Measurements from ENCODE around the gene CHD9NB. TPM values are rescaled to one million over a fixed set of nuclear protein-coding genes. Genes with fewer than 3 reads are reported as not detected.

CHD9NB gene
- total RNA-seq, 1 experiment from 2014 or later: 0.64 TPM

DNA sequence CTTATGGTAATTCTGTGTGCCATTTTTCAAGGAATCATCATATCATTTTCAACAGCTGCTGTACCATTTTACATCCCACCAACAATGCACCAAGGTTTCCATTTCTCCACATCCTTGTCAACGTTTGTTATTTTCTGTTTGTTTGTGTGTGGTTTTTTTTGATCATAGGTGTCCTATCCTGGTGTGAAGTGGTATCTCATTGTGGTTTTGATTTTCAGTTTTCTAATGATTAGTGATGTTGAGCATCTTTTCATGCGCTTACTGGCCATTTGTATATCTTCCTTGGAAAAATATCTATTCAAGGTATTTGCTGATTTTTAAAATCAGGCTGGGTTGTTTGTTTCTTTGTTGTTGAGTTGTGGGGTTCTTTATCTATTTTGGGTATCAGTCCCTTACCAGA, 17.1 kb upstream of the CHD9NB start:
- Histone ChIP-seq H3K4me1 (ENCODE audit: control insufficient read depth, insufficient read depth, low read length) (no peaks in the 10 kb centered on the region), H3K27me3 (ENCODE audit: control insufficient read depth, insufficient read depth, low read length) (no peaks in the 10 kb centered on the region), H3K9me3 (ENCODE audit: control insufficient read depth, insufficient read depth, low read depth, low read length) (0 out of 2 replicates have a peak, but pooled peaks cover 3% of the 10 kb centered on the region), H3K4me3 (ENCODE audit: low read depth in 2 of 2, low read length in 2 of 2) (no peak overlapping the region), H3K27ac (ENCODE audit: low read length) (no peak overlapping the region), H3K36me3 (ENCODE audit: control insufficient read depth, insufficient read depth, low read length) (no peaks in the 10 kb centered on the region)
- ChIA-PET POLR2A (no interaction called here), CTCF (no interaction called here)
- DNase-seq (ENCODE audit: low read depth, low spot score) (no peak), ATAC-seq (no peak)
- in situ Hi-C loops (cut with HindIII; ENCODE audit: low pct_unique_long_range_greater_than_20kb, low sequenced_read_pairs): no loop called here
- intact Hi-C loops (cut with micrococcal nuclease; ENCODE audit: unreplicated experiment): no loop called here
- TF ChIP-seq TCF7L2 (IDR thresholded peaks at IDR 0.05; ENCODE audit: low read depth, low read length) (no peak), REST (IDR thresholded peaks at IDR 0.05; ENCODE audit: insufficient read depth in 1 of 2, low read depth in 2 of 2, low read length in 1 of 2) (no peak), SIN3A (IDR thresholded peaks at IDR 0.05; ENCODE audit: borderline replicate concordance, insufficient read depth, low read depth, low read length) (no peak), POLR2AphosphoS5 (IDR thresholded peaks at IDR 0.05; ENCODE audit: low read depth, low read length) (no peak)
- TF ChIP-seq, protein P1, sequence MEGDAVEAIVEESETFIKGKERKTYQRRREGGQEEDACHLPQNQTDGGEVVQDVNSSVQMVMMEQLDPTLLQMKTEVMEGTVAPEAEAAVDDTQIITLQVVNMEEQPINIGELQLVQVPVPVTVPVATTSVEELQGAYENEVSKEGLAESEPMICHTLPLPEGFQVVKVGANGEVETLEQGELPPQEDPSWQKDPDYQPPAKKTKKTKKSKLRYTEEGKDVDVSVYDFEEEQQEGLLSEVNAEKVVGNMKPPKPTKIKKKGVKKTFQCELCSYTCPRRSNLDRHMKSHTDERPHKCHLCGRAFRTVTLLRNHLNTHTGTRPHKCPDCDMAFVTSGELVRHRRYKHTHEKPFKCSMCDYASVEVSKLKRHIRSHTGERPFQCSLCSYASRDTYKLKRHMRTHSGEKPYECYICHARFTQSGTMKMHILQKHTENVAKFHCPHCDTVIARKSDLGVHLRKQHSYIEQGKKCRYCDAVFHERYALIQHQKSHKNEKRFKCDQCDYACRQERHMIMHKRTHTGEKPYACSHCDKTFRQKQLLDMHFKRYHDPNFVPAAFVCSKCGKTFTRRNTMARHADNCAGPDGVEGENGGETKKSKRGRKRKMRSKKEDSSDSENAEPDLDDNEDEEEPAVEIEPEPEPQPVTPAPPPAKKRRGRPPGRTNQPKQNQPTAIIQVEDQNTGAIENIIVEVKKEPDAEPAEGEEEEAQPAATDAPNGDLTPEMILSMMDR (IDR thresholded peaks at IDR 0.05): no peak
- no TSS peak for BruUV-seq (replicated peaks)

DNA sequence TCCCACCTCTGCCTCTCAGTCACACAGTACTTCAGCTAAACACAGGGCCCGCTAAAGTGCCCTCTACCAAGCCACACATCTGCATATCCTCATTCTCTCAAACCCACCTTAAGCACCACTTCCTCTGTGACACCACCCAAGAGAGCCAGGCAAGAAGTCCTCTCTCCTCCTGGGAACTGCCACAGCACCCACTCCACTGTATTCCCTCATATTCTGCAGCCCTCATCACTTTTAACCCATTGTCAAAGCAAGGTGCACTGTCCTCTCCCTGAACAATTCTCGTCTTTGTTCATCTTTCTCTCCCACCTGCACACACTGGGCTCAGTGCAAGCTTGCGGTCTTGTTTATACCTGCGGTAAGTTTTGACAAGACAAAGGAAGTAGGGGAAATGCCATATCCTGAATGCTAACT, 15.7 kb upstream of the CHD9NB start:
- ATAC-seq (no peak), DNase-seq (ENCODE audit: low read depth, low spot score) (no peak)
- no peaks in the 10 kb centered on the region for H3K36me3 ChIP-seq (ENCODE audit: control insufficient read depth, insufficient read depth, low read length)
- intact Hi-C loops (cut with micrococcal nuclease; ENCODE audit: unreplicated experiment): no loop called here
- no peaks in the 10 kb centered on the region for H3K27me3 ChIP-seq (ENCODE audit: control insufficient read depth, insufficient read depth, low read length)
- H3K9me3 ChIP-seq (ENCODE audit: control insufficient read depth, insufficient read depth, low read depth, low read length): 0 out of 2 replicates have a peak, but pooled peaks cover 3% of the 10 kb centered on the region
- in situ Hi-C loops (cut with HindIII; ENCODE audit: low pct_unique_long_range_greater_than_20kb, low sequenced_read_pairs): no loop called here
- H3K27ac ChIP-seq (ENCODE audit: low read length): no peak overlapping the region
- no TSS peak for BruUV-seq (replicated peaks)
- CTCF ChIA-PET: no interaction called here
- POLR2A ChIA-PET: no interaction called here
- no peaks in the 10 kb centered on the region for H3K4me1 ChIP-seq (ENCODE audit: control insufficient read depth, insufficient read depth, low read length)
- H3K4me3 ChIP-seq (ENCODE audit: low read depth in 2 of 2, low read length in 2 of 2): no peak overlapping the region
- TF ChIP-seq POLR2AphosphoS5 (IDR thresholded peaks at IDR 0.05; ENCODE audit: low read depth, low read length) (no peak), REST (IDR thresholded peaks at IDR 0.05; ENCODE audit: insufficient read depth in 1 of 2, low read depth in 2 of 2, low read length in 1 of 2) (no peak), SIN3A (IDR thresholded peaks at IDR 0.05; ENCODE audit: borderline replicate concordance, insufficient read depth, low read depth, low read length) (no peak)
